Smooth muscle cell (in vitro differentiated cells): ENCODE measurements around the gene KRT17. TPM values are rescaled to one million over a fixed set of nuclear protein-coding genes. Genes with fewer than 3 reads are reported as not detected.

Experiments used
- DNase-seq: peaks from one replicate; lab custom pipeline; 2025; ENCODE audit not compliant: unreplicated experiment; lab: John Stamatoyannopoulos, UW
- H2AFZ ChIP-seq: fragments of 200-600 bp; sonication (generic); 2 replicates; pipeline ENCODE4 v1.6.0; 2016; ENCODE audit warnings: antibody characterized with exemption, low read depth, mild to moderate bottlenecking
- H3F3A ChIP-seq: fragments of 200-600 bp; sonication (generic); 2 replicates; pipeline ENCODE4 v1.6.0; 2017; ENCODE audit warnings: antibody characterized with exemption, low read depth
- H3K27ac ChIP-seq: fragments of 200-600 bp; sonication (generic); 2 replicates; pipeline ENCODE4 v1.5.1; 2016; ENCODE audit warnings: low read depth, mild to moderate bottlenecking
- H3K27me3 ChIP-seq: fragments of 200-600 bp; sonication (generic); 2 replicates; pipeline ENCODE4 v1.6.1; 2016; ENCODE audit warnings: low read depth, mild to moderate bottlenecking
- H3K36me3 ChIP-seq: fragments of 200-600 bp; sonication (generic); 2 replicates; pipeline ENCODE4 v1.5.1; 2016; ENCODE audit warnings: low read depth
- H3K4me1 ChIP-seq: fragments of 200-600 bp; sonication (generic); 2 replicates; pipeline ENCODE4 v1.5.1; 2016; ENCODE audit warnings: low read depth
- H3K4me2 ChIP-seq: fragments of 200-600 bp; sonication (generic); 2 replicates; pipeline ENCODE4 v1.6.0; 2016; ENCODE audit warnings: mild to moderate bottlenecking
- H3K4me3 ChIP-seq: fragments of 200-600 bp; sonication (generic); 2 replicates; pipeline ENCODE4 v1.5.1; 2016; ENCODE audit warnings: mild to moderate bottlenecking
- H3K79me2 ChIP-seq: fragments of 200-600 bp; sonication (generic); 2 replicates; pipeline ENCODE4 v1.6.0; 2016; ENCODE audit warnings: low read depth, mild to moderate bottlenecking
- H3K9ac ChIP-seq: fragments of 200-600 bp; sonication (generic); 2 replicates; pipeline ENCODE4 v1.6.0; 2016; ENCODE audit warnings: low read depth
- H3K9me3 ChIP-seq: fragments of 200-600 bp; sonication (generic); replicated peaks from 2 replicates; pipeline ENCODE4 v1.5.1; 2016; ENCODE audit warnings: low read depth
- H4K20me1 ChIP-seq: fragments of 200-600 bp; sonication (generic); 2 replicates; pipeline ENCODE4 v1.6.0; 2016; ENCODE audit warnings: low read depth
- CTCF ChIP-seq: fragments of 200-600 bp; sonication (generic); IDR thresholded peaks from 2 replicates; pipeline ENCODE4 v1.5.1; 2017; ENCODE audit warnings: borderline replicate concordance, mild to moderate bottlenecking, antibody characterized with exemption; ENCODE audit not compliant: insufficient read depth, poor library complexity, severe bottlenecking
- WGBS: methylation state at CpG from one replicate; pipeline ENCODE4 v1.1.7; 2016; ENCODE audit warnings: low lambda C conversion rate; 5-methylcytosine and 5-hydroxymethylcytosine counted together
- polyA plus RNA-seq: library from polyadenylated mRNA; unstranded; fragments of >200 nt; fragmentation: Nextera tagmentation; extraction: Ambion mirVana; gene quantifications from 2 replicates; pipeline ENCODE4 v1.2.1, GENCODE V29; 2016
- total RNA-seq: library from RNA; depleted of rRNA; stranded (reverse); fragments of >200 nt; gene quantifications from 2 replicates; pipeline ENCODE4 v1.2.3, GENCODE V29; 2014

The KRT17 gene
- total and polyA plus RNA-seq, 2 experiments from 2014 or later, result 869 to 1,591 TPM

- Histone ChIP-seq H3K27me3 (no peaks in the 10 kb centered on the region), H3K9ac (no peak overlapping the region), H3K9me3 (no peaks in the 10 kb centered on the region), H3K4me3 (no peak overlapping the region), H3K36me3 (no peaks in the 10 kb centered on the region), H3K4me2 (no peak overlapping the region), H4K20me1 (no peaks in the 10 kb centered on the region), H2AFZ (no peak overlapping the region), H3K79me2 (no peaks in the 10 kb centered on the region), H3K4me1 (no peaks in the 10 kb centered on the region), H3K27ac (no peak overlapping the region), H3F3A (no peaks in the 10 kb centered on the region)
- TF ChIP-seq CTCF, result no peak
- WGBS, result 69% methylated on average over 3 of the region's 3 CpGs
- DNase-seq, result no peak
Observed at GRCh38 chr17:41594363-41594915, 29.9 kb downstream of the KRT17 start.

GRCh38 chr17:41593306-41593981, 30.9 kb downstream of the KRT17 start:
- Histone ChIP-seq H3K4me1 (no peaks in the 10 kb centered on the region), H4K20me1 (no peaks in the 10 kb centered on the region), H3K36me3 (no peaks in the 10 kb centered on the region), H3K9me3 (no peaks in the 10 kb centered on the region), H3F3A (no peaks in the 10 kb centered on the region), H3K4me2 (no peak overlapping the region), H2AFZ (no peak overlapping the region), H3K27ac (no peak overlapping the region), H3K9ac (no peak overlapping the region), H3K79me2 (no peaks in the 10 kb centered on the region), H3K27me3 (no peaks in the 10 kb centered on the region), H3K4me3 (no peak overlapping the region)
- WGBS, result 81% methylated on average over 8 of the region's 8 CpGs
- no peak for TF ChIP-seq CTCF
- DNase-seq, result no peak

GRCh38 chr17:41592601-41593305, 31.6 kb downstream of the KRT17 start:
- no peak overlapping the region for H3K4me2 ChIP-seq
- DNase-seq, result no peak
- no peaks in the 10 kb centered on the region for H3K9me3 ChIP-seq
- H3K9ac ChIP-seq, result no peak overlapping the region
- H2AFZ ChIP-seq, result no peak overlapping the region
- H3K79me2 ChIP-seq, result no peaks in the 10 kb centered on the region
- no peaks in the 10 kb centered on the region for H3F3A ChIP-seq
- 87% methylated on average over 11 of the region's 12 CpGs for WGBS
- TF ChIP-seq CTCF, result no peak
- no peaks in the 10 kb centered on the region for H3K36me3 ChIP-seq
- H3K27ac ChIP-seq, result no peak overlapping the region
- no peaks in the 10 kb centered on the region for H4K20me1 ChIP-seq
- no peaks in the 10 kb centered on the region for H3K4me1 ChIP-seq
- no peak overlapping the region for H3K4me3 ChIP-seq
- no peaks in the 10 kb centered on the region for H3K27me3 ChIP-seq
